Neutrophil (primary cell): ENCODE results near the gene DUS4L.
A peak's percentile ranks its signal among the peaks of the same experiment; 100 is the strongest.

Source experiments
- H3K27ac ChIP-seq: fragments of 200-600 bp; sonication (generic); 2 replicates; pipeline ENCODE4 v1.5.1; 2016; ENCODE audit warnings: mild to moderate bottlenecking, moderate library complexity
- H3K27me3 ChIP-seq: fragments of 200-600 bp; sonication (generic); 2 replicates; pipeline ENCODE4 v1.6.0; 2016; ENCODE audit warnings: mild to moderate bottlenecking
- H3K36me3 ChIP-seq: fragments of 200-600 bp; sonication (generic); 2 replicates; pipeline ENCODE4 v1.5.1; 2017
- H3K4me1 ChIP-seq, 2 experiments: fragments of 200-600 bp in 1 of 2; sonication (generic) in 1 of 2; 1 replicate in 1 of 2; 2 replicates in 1 of 2; pipeline versions ENCODE4 v1.5.1 to v1.6.1; 2013 to 2016; ENCODE audit warnings: low read depth in 1 of 2, low read length in 1 of 2, mild to moderate bottlenecking in 1 of 2, moderate library complexity in 1 of 2; ENCODE audit not compliant: control insufficient read depth in 1 of 2, insufficient read depth in 1 of 2
- H3K4me3 ChIP-seq, 2 experiments: fragments of 200-600 bp in 1 of 2; sonication (generic) in 1 of 2; 1 replicate in 1 of 2; 2 replicates in 1 of 2; pipeline ENCODE4 v1.5.1; 2013 to 2016; ENCODE audit warnings: low read depth in 1 of 2, low read length in 1 of 2, mild to moderate bottlenecking in 1 of 2, moderate library complexity in 1 of 2
- H3K9me3 ChIP-seq: fragments of 200-600 bp; sonication (generic); 2 replicates; pipeline ENCODE4 v1.5.1; 2016
- TF ChIP-seq, protein P1 (sequence below): fragments of 200-600 bp; sonication (generic); IDR thresholded peaks from 2 replicates; pipeline ENCODE4 v1.5.1; 2016; ENCODE audit warnings: antibody characterized with exemption

The DUS4L gene

DNA sequence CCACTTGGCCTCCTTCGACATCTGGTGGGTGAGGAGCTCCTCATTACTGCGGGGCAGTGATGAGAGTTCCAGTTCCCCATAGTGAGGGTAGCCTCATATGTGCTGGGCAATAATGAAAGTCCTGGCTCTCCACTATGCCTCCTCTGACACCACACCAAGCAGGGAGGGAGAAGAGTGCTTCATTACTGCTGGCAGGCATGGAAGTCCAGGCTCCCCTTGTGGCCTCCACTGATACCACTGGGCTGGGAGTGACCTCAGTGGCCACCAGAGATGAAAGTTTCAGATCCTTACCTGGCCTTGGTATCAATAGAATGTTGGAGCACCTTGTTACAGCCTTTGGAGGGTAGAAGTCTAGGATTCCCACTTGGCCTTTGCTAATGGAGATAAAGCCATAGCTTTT lies 6.5 kb downstream of the DUS4L start:
- Histone ChIP-seq H3K27ac (no peak overlapping the region), H3K9me3 (no peaks in the 10 kb centered on the region), H3K27me3 (no peaks in the 10 kb centered on the region), H3K36me3 (peaks cover 4% of the 10 kb centered on the region), H3K4me3 (no peak overlapping the region), H3K4me1 (no peaks in the 10 kb centered on the region)
- TF ChIP-seq, protein P1, sequence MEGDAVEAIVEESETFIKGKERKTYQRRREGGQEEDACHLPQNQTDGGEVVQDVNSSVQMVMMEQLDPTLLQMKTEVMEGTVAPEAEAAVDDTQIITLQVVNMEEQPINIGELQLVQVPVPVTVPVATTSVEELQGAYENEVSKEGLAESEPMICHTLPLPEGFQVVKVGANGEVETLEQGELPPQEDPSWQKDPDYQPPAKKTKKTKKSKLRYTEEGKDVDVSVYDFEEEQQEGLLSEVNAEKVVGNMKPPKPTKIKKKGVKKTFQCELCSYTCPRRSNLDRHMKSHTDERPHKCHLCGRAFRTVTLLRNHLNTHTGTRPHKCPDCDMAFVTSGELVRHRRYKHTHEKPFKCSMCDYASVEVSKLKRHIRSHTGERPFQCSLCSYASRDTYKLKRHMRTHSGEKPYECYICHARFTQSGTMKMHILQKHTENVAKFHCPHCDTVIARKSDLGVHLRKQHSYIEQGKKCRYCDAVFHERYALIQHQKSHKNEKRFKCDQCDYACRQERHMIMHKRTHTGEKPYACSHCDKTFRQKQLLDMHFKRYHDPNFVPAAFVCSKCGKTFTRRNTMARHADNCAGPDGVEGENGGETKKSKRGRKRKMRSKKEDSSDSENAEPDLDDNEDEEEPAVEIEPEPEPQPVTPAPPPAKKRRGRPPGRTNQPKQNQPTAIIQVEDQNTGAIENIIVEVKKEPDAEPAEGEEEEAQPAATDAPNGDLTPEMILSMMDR, result no peak

DNA sequence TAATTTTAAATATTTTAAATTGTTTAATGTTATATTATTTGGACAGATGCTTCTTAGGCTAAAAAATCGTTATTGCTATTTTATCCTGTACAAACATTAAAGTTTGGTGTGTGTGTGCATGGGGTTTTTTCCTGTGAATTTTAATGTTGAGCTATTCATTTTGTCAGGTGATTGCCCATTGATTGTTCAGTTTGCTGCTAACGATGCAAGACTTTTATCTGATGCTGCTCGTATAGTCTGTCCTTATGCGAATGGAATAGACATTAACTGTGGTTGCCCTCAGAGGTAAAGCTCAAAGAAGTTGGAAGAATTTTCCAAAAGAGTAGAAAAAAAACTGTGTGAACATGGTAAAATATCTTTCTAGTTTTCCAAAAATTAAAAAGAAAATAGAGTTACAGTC lies 9.8 kb downstream of the DUS4L start:
- Histone ChIP-seq H3K9me3 (no peaks in the 10 kb centered on the region), H3K36me3 (peaks cover 4% of the 10 kb centered on the region), H3K4me3 (no peak overlapping the region), H3K4me1 (no peaks in the 10 kb centered on the region), H3K27me3 (no peaks in the 10 kb centered on the region), H3K27ac (no peak overlapping the region)
- TF ChIP-seq, protein P1, result no peak

DNA sequence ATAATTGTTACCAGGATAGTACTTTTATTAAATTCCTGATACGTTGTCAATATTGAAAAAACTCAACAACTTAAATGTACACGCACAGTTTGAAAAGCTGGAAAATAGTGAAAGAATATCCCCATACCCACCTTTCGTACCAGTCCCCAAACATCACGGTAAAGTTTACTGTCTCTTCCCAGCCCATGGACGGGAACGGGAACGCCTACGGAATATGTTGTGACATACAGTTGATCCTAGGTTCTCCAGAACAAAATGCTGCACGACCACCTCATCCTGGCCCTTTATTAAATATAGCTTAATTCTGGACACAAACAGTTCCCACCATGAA lies 15.7 kb downstream of the DUS4L start:
- no peaks in the 10 kb centered on the region for H3K36me3 ChIP-seq
- H3K27me3 ChIP-seq, result no peaks in the 10 kb centered on the region
- TF ChIP-seq, protein P1, result no peak
- peak overlapping the region; percentile 73 to 77 for H3K4me3 ChIP-seq
- H3K9me3 ChIP-seq, result no peaks in the 10 kb centered on the region
- peak overlapping the region; percentile 78 for H3K27ac ChIP-seq
- H3K4me1 ChIP-seq, result peaks cover 23 to 26% of the 10 kb centered on the region in 2 experiments

DNA sequence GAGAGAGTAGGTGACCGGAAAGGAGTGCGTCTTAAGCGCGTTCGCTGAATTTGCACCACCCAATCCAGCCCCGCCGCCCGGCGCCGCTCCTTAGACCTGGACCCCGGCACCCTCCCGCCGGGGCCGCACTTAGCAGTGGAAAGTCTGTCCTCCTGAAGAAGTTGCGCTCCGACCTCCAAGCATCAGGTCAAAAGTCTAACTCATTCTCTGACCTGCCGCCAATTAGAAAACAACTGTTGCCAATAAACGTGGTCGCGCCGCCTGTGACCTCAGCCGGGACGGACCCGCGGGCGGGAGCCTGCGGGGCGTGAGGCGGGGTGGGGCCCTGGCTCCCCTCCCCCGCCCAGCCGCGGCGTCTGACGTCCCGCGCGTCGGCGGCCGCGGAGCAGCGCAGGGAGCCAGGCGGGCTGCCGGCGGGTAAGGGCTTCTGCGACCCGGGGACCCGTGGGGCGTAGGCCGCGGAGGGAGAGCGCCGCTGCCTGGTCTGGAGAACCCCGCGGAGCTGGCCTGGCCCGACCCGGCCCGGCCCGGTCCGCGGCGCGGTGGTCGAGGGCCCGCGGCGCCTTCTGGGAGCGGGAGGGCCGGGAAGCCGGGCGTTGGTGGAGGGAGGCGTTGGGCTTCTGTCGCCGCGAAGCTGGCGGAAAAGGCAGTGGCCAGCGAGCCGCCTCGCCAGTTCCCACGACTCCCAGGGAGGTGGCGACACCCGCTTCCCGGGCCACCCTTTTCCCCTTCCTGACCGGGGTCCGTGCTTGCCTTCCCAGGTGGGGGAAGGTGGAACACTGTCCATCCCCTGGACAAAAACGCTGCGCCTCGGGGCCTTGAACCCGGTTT lies 16.3 kb downstream of the DUS4L start, which contains the start of gene BCAP29:
Gene BCAP29 (plus strand): TSS at position 362 of the 831 bp plus-strand sequence. CDS start 527 bp downstream, outside the sequence.
- peak within 1 kb of the TSS; percentile 73 to 77 for H3K4me3 ChIP-seq
- TF ChIP-seq, protein P1, result no peak
- no peaks in the 10 kb centered on the region for H3K36me3 ChIP-seq
- H3K9me3 ChIP-seq, result no peaks in the 10 kb centered on the region
- no peaks in the 10 kb centered on the region for H3K27me3 ChIP-seq
- H3K4me1 ChIP-seq, result peaks cover 23 to 26% of the 10 kb centered on the region in 2 experiments
- peak within 1 kb of the TSS; percentile 78 for H3K27ac ChIP-seq

DNA sequence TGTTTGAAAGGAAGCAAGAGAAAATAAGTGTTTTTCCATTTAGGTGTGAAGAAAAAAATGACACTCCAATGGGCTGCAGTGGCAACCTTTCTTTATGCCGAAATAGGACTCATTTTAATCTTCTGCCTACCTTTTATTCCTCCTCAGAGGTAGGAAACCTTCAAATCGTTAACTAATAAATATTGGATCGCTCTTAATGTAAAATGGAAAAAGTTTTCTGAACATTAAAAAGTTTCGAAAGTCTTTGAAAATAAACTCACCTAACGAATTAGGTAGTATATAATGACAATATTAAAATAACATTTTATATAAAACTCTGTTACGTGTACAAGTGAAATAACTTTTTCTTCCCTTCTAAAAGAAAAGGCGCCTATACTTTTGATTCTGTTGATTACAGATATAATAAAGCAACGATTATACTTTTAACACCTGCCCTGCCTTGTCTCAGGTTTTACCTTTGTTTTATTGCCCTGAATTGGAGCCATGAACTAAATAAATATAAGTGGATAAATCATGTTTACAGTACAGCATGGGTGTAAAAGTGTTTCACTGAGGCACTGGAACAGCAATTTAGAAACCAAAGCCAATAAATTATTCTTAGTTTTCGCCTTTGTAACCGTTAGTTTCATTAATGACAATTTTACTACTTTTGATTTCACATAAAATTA lies 17.1 kb downstream of the DUS4L start:
- Histone ChIP-seq H3K27me3 (no peaks in the 10 kb centered on the region), H3K27ac (peak overlapping the region; percentile 78), H3K36me3 (no peaks in the 10 kb centered on the region), H3K4me3 (peak overlapping the region; percentile 73 to 77), H3K9me3 (no peaks in the 10 kb centered on the region), H3K4me1 (peaks cover 23 to 26% of the 10 kb centered on the region in 2 experiments)
- TF ChIP-seq, protein P1, result no peak
